ENCODE measurements around the gene P3R3URF.

The P3R3URF gene

DNA sequence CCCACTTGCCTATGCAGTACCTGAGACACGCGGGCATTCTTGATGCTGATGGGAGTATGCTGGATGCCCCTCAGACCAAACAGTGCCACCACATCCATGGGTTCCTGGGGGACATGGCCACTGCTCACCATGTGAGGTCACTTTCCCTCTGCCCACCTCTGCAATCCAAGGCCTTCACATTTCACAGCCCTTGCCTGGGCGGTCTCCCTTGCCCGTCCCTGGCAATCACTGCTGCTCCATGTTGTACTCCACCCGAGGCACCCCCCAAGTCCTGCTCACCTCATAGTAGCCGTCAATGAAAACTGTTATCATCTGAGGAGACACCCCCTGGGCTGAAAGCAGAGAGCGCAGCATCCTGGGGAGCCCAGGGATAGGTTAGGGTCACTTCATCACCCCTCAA is 17.0 kb upstream of the P3R3URF start:
- no peak for DNase-seq

DNA sequence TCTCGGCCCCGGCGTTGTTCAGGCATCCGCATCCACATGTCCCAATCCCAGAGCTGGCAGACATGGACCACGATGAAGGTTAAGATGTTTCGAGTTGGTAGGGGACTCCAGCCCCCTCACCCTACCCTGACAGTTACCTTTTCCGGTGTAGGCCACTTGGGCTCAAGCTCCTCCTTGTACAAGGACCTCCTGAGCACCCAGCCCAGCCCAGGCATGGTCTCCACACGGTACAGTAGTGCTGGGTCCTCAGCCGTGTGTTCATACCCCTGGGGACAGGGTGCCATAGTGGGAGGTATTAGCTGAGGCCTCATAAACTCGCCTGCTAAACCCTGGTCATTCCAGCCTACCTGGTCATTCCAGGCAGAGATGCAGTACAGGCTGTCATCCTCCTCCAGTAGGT is 15.9 kb upstream of the P3R3URF start:
- no peak for DNase-seq

DNA sequence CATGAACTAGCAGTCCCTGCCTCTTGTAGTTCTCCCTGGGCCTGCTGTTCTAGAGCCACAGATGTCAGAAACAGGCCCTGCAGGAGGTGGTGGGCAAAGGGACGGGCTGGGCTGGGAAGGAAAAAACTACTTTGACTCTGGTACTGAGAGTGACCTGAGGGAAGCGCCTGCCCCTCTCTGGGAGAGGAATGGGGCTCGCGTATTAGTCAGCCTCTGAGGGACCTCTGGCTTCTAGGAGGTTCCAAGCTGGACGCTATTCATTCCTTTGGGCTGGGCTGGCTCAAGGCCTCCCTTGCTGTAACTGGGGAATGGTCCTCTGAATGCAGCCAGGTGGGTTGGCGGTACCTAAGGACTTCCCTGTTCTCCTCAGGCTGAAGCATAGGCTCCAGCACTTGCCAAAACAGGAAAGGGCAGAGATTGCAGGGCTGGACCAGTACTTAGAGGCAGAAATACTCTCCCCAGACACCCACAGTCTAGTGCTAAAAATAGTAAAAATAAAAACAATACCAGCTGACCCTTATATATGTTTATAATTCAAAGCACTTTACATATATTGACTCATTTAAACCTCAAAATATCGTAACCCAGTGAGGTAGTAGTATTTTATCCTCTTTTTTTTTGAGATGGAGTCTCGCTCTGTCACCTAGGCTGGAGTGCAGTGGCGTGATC is 14.9 kb upstream of the P3R3URF start:
- no peak for DNase-seq

DNA sequence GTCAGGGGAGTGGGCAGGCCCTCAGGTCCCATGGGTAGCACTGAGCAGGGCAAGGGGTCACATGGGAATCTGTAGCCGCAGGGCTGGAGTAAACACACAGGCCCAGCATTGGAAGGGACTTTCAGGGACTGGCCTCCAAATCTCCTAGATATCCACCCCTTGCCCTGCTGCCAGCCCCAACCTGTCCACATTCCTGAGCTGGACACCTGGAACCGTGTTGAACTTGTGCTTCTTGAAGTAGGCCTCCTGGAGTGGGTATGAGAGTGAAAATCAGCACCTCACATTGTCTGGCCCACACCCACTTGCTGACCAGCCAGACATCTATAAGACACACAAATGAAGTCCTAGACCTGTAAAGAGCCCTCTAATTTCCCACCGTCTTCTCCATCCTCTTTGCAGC is 14.3 kb upstream of the P3R3URF start:
- DNase-seq: no peak

DNA sequence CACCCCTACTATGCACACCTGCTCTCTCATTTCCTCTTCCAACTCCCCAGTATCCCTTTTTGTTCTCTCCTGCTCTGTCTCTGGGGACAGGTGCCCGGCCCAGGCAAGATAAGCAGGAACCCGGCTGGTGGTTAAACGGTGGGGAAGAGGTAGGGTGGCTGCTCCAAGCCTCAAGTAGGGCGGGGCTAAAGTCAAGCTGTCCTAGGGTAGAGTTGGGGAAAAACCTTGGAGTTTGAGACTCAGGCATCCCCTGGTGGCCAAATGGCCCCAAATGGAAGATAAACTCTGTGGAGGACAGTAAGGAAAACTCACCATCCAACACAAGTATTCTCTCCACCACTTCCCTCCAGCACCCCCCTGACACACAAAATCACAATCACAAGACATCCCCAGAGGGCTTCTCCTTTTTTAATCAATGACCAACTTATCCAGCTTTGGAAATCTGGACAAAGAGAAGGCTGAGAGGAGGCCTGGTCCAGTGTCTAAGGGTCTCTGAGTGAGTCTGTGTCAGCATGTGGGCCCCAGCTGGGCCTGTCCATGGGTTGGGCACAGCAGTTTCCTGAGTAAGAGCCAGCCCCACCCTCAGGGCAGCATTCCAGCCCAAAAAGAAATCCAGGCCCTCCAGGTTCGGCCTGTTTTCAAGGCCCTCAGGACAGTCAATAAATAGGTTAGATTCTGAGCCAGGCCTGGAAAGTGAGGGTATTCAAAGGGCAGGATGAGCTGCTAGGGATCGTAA is 12.2 kb upstream of the P3R3URF start:
- DNase-seq: no peak

DNA sequence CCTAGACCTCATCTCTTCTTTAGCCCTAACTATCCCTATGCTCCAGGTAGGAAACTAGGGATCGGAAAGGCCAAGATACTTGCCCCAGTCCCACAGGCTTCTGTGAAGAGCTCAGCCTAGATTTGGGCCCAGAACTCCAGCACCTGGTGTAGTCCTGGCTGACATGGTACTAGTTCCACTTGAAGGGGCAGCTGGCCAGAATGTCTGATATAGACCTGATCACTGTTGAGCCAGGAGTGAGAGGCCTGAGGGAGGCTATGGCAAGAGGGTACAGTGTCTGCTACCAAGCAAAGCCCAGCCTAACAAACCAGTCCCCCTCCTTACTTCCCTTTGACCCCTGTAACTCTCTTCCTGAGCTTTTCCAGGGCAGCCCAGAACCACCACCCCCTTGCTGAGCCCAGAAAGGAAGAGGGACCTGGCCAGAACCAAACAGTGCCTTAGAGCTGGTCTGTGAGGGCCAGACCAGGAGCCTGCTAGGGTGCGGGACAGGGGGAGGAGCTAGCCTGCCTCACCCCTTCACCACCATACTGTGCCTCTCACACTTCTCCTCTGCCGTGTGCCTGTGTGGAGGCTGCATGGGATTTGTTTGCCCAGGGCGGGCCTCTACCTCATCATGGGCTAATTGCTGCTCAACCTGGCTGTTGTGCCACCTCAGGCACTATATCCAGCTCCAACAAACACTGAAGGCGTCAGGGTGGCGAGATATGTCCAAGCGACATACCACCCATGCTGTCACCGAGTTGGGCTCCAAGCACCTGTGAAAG is 11.0 kb upstream of the P3R3URF start:
- DNase-seq: no peak

DNA sequence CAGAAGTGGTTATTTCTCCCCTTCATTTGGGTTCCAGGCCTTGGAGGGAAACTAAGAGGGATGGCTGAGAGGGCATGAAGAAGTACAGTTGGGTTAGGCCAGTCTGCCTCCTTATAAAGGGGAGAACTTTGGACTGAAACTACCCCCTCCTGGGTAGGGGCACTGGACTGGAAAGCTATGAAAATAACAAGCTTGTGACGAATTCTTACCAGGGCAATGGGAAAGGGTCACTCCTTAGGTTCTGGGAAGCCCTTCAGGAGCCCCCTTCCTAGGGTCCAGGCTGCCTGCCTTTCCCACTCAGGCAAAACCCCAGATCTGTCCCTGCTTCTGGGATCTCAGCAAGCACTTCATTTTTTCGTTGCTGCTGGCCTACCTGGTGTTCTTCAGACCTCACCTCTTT is 9.8 kb upstream of the P3R3URF start:
- DNase-seq: no peak

DNA sequence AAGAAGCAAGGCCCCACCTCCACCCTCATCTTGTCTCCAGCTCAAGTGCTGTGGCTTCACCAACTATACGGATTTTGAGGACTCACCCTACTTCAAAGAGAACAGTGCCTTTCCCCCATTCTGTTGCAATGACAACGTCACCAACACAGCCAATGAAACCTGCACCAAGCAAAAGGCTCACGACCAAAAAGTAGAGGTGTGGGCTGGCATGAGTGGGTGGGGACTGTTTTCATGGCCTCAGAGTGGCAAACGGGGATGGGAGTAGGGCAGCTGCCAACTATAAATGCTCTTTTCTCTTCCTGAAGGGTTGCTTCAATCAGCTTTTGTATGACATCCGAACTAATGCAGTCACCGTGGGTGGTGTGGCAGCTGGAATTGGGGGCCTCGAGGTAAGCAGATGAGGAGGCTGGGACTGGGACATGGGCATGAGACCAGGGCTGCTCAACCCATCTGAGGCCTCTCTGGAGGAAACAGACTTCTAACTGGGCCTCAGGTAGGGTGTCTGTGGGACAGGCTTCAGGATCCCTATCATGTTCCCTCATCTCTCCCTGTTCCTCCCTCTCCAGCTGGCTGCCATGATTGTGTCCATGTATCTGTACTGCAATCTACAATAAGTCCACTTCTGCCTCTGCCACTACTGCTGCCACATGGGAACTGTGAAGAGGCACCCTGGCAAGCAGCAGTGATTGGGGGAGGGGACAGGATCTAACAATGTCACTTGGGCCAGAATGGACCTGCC is 8.8 kb upstream of the P3R3URF start:
- peak; percentile 69 for DNase-seq

DNA sequence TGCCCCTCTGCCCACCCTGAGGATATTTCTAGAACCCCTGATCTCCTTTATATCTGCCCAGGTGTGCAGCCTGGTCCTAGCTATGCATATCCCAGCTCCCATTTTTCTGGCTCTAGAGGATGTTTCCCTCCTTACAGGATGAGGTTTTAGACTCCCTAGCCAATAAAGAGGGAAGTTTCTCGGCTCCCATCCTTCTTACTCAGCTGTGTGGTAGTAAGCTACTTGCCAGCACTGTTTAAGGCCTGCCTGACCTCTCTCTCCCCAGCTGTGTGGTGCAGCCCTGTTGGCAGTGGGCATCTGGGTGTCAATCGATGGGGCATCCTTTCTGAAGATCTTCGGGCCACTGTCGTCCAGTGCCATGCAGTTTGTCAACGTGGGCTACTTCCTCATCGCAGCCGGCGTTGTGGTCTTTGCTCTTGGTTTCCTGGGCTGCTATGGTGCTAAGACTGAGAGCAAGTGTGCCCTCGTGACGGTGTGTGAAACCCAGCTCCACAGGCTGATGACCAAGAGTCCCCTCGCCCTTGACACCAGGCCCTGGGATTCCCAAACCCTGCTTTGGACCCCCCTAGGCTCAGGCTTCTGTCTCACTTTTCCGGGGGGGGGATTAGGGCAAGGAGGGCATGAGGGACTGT is 7.8 kb upstream of the P3R3URF start:
- no peak for DNase-seq

DNA sequence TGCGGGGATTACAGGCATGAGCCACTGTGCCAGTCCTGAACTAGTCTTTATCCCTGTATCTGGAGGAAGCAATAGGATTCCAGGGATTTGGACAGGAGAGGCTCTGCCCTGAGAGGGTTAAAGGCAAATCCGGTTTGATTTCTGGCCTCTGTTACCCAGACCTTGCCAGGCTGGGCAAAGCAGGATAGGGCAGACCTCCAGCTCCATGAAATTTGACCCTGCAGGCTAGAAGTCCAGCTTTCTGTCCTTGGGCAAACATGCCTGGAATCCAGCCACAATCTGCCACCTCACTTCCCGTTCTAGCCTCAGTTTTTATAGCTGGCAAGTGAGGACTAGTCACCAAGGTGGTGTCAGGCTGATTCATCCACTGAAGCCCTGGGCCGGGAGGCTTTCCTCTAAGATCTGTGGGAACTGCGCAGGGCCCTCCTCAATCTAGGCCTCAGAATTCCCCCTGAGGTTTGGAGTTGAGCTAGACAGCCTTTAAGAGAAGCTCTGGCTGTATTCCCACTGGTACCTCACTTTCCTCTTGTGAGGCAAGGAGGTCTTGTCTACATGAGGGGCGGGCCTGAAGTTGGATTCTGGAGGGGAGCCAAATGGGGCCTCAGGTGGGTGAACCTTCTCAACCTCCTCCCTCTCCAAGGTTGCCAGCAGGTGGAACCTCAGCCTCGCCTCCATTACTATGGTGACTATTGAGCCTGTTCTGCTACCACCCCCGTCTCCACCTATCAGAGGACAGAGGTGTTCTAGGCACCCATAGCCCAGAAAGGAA is 7.0 kb upstream of the P3R3URF start:
- DNase-seq: no peak

DNA sequence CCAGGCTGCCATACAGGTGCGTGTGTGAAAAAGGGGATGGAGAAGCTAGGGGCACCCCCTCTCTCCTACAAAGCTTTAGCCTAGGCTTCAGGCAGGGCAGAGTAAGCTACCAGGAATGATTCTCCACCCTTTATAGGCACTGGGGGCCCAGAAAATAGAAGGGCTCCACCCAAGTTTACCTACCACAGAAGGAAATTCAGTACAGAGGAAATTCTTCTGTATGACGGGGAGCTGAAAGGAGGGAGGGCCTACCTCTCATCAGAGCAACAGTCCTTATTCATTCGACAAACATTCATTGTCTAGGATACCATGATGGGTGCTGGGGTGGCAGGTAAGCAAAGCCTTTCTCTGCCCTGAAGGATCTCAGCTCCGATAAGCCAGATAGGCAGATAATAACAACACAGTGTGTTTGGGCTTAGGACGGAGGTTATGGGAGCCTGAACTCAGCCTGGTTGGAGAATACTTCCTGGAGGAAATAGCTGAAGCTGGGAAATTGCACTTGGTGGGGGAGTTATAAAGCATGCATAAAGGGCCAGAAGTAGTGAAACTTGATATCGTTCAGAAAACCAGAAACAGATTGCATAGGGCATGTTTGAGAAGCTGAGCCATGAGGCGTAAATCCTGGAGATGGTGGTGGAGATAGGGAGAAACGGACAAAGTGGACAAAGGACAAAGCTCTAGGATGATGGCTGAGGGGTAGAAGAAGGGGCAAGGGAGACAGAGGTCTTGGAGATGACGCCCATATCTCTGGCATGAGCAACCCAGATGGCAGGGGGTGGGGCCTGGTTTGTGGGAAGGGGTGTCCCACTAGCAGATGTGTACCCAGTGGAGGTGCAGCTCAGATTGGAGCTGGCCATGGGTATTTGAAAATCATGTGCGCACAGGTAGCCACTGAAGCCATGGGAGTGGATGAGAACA is 5.3 kb upstream of the P3R3URF start:
- no peak for DNase-seq

DNA sequence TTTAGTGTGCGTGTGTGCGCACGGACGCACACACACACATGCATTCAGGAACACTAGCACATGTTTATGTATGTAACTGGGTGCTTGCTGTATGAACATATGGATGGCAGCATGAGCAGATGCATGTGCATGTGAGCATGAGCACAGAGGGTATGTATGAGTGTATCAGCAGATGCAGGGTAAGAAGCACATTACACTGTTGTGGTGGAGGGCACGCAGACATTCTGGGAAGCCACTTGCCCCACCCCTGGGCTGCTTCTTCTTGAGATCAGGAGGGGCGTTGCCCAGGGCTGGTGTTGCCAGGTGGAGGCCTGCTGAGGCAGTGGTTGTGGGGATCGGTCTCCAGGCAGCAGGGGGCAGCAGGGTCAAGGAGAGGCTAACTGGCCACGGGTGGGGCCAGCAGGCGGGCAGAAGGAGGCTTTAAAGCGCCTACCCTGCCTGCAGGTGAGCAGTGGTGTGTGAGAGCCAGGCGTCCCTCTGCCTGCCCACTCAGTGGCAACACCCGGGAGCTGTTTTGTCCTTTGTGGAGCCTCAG is 3.9 kb upstream of the P3R3URF start:
- DNase-seq: no peak

DNA sequence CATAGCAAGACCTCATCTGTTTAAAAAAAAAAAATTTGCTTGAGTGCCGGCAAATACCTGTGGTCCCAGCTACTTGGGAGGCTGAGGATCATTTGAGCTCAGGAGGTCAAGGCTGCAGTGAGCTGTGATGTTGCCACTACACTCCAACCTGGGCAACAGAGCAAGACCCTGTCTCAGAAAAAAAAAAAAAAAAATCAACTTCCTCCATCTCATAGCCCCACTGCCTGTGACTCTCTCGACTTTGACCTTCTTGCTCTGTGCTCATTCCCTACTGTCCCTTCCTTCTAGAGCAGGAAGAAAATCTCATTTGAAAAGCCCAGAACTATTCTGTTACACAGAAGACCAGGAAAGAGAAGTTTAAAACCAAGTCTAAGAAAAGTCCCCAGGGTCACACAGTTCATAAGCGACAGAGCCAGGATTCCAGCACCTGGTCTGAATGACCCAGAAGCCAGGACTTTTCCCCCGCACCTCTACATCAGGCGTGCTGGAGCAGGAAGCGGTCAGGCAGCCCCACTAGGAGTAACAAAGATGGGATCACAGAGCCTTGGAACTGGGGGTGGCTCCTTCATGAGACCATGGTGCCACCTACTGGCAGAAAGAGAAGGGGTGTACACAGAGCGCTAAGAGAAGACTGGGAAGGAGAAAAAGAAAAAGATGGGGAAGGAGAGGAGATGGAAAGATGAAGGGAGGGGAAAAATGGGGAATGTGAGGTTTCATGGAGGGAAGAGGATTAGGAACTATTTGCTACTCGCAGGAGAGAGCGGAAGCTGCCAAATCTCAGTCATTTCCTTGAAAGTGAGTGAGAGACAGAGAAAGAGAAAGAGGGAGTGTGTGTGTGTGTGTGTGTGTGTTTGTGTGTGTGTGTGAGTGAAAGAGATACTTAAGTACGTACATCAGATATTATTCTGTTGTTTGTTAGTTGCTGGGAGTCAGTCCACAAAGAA is 3.1 kb upstream of the P3R3URF start:
- peak; percentile 54 for DNase-seq

DNA sequence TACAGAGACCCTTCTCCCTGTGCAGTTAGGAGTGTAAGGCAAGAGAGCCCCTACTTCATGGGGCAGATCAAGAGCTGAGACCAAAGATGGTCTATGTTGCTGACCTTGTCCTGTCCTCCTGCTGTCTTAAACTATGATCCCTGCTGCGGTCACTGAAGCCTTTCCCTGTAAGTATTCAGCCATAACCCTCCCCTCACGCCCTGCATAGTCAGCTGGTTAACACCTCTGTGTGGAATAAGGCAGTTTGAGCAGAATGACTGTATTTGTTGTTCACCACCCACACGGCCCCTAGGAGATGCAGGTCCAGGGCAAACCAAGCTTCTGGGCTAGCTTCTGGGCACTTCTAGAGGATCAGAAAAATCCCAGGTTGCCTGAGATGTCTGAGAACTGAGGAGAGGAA is 1.0 kb downstream of the P3R3URF start:
- no peak for DNase-seq

DNA sequence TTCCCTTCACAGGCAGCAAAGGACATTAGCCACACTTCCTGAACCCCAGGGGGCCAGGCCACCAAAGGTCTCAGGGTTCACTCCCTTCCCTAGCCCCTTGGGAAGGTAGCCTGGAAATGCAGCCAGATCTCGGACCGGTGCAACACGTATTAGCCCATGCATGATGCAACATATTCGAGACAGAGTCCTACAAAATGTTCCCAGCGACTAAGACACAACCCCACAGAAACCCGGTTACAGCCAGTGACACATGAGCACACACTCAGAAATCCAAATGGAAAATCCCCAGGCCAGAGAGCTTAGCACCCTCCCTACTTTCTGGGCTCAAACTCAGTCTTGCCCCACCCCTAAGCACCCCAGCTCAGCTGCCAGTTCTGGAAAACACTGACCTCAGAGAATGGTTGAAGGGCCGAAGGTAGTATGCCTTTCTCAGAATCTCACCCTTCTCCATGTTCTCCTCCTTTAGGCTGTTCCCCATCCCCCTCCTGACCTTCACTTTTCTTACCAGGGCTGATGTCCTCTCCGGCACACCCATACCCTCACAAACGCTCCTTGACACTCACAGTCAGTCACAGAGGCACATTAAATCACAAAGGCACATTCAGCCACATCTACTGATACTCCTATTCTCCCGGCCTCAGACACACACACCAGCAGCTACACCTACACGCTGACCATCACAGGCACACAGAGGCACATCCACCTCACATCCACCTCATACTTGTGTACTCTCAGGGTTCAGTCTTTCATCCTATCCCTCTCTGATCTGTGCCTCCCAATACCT is 1.6 kb downstream of the P3R3URF start, which contains the start of gene TSPAN1:
Gene TSPAN1, plus strand, starts transcription at position 640 of the 784 bp plus-strand sequence. CDS start 6,021 bp downstream, outside the sequence.
- no peak for DNase-seq

DNA sequence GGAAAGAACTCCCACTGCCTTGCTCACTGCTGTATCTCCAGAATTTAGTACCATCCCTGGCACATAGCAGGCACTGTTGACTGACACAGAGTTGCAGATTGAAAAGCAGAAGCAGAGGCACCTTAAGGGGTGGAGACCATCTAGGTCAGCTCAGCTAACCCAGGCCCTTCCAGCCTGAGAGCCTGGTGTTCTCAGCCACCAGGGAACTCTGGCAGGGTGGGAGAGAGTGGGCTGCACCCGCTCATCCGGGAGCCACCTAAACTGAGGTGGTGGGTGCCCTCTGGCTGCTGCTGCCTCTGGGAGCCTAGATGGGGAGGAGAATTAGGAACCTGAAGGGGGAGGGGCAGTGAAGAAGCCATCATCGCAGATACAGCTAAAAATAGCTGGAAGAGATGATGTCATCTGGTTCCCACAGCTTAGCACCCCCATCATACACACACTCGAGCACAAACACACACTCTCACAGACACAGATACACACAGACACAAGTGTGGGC is 2.9 kb downstream of the P3R3URF start:
- DNase-seq: no peak

DNA sequence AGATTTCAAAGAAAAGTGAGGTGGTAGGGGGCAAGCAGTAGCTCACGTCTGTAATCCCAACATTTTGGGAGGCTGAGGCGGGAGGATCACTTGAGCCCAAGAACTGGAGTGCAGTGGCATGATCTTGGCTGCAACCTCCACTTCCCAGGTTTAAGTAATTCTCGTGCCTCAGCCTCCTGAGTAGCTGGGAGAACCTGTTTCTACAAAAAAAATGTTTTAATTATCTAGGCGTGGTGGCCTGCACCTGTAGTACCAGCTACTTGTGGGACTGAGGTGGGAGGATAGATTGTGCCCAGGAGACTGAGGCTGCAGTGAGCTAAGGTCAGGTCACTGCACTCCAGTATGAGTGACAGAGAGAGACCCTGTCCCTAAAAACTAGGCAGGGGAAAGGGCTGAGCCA is 4.0 kb downstream of the P3R3URF start:
- DNase-seq: no peak

DNA sequence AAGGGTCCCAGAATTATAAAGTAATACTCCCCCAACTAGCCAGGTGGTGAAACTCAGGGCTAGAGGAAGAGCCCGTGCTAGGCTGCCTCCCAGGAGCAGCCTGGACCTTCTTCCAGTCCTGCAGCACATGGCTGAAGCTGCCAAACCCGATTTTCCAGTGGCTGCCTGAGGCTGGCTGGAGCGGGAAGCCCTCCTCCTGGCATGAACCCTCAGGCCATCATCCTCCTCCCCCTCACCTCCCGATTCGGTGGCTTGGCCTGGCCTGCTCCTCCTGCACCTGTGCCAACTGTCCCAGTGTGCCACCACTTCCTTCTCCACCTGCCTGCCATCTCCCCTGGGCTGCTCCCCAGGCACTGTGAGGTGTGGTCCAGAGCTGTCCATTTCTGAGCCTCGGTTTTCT is 4.4 kb downstream of the P3R3URF start:
- no peak for DNase-seq

Data from stimulated activated CD4-positive, alpha-beta T cell treated with anti-CD3 and anti-CD28 coated beads, Interleukin-4, amount 100 ng/mL, for 1 hour (primary cell).